ENCODE results near the gene ADPGK. TPM values are rescaled to one million over a fixed set of nuclear protein-coding genes. Genes with fewer than 3 reads are reported as not detected.
A peak's percentile ranks its signal among the peaks of the same experiment; 100 is the strongest.

Gene ADPGK
- total RNA-seq, 1 donor = 74.7 TPM

DNA sequence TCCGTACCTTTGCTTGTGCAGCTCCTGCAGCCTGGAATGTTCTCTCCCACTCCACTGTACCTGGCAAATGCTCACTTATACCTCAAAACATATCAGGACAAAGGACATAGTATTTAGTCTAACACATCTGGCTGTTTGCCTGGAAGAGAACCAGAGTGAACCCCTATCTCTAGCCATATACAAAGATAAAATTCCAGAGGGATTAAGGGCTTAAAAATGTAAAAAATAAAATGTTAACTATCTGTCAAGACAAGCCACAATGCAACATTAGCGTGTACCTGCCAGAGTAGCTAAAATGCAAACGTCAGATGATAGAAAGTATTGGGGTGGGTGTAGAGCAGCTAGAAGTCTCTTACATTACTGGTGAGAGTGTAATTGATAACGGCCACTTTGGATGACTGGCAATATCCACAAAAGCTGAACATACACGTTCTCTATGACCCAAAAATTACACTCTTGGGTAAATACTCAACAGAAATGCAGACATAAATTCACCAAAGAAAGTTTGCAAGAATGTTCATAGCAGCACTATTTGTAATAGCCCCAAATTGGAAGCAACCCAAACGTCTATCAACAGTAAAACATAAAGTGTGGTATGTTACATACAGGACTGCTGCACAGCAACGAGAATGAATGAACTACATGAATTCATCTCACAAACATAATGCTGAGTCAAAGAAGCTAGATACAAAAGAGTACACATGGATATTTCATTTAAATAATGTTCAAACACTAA, 18.2 kb upstream of the ADPGK start:
- TF ChIP-seq, protein P1, sequence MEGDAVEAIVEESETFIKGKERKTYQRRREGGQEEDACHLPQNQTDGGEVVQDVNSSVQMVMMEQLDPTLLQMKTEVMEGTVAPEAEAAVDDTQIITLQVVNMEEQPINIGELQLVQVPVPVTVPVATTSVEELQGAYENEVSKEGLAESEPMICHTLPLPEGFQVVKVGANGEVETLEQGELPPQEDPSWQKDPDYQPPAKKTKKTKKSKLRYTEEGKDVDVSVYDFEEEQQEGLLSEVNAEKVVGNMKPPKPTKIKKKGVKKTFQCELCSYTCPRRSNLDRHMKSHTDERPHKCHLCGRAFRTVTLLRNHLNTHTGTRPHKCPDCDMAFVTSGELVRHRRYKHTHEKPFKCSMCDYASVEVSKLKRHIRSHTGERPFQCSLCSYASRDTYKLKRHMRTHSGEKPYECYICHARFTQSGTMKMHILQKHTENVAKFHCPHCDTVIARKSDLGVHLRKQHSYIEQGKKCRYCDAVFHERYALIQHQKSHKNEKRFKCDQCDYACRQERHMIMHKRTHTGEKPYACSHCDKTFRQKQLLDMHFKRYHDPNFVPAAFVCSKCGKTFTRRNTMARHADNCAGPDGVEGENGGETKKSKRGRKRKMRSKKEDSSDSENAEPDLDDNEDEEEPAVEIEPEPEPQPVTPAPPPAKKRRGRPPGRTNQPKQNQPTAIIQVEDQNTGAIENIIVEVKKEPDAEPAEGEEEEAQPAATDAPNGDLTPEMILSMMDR (IDR thresholded peaks at IDR 0.05; ENCODE audit: insufficient read depth, low read depth, low read length) = no peak
- no peak for DNase-seq (ENCODE audit: low read depth)
- H3K4me3 ChIP-seq (ENCODE audit: low read depth, low read length) = no peak overlapping the region

DNA sequence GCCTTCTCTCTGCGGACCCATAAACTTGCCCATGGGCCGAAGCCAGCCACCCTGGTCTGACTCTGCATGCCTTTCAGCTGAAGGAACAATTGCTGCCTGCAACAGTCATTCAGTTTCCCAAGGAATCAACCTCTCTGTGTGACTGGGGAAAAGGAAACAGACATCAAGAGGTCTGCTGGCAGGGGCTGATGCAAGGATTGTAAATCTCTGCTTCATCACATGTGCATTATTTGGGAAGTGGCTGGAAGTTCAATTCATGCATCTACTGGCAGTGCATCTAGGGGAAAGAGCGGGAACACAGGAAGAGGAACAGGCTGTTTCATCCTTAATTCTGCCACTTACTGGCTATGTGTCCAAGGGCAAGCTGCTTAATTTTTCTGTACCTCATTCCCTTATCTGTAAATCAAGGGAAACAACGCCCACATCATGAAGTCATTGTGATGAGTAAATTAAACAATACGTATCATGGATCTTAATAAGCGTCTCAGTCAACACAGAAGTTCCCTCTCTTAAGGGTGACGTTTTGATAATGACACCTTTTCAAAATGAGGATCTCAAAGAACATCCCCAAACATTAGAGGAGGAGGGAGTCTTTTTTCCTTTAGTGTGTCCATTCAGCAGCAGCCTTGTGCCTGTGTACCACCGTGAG, 17.4 kb upstream of the ADPGK start:
- TF ChIP-seq, protein P1 (IDR thresholded peaks at IDR 0.05; ENCODE audit: insufficient read depth, low read depth, low read length) = no peak
- H3K4me3 ChIP-seq (ENCODE audit: low read depth, low read length) = no peak overlapping the region
- DNase-seq (ENCODE audit: low read depth) = peak; percentile 34

DNA sequence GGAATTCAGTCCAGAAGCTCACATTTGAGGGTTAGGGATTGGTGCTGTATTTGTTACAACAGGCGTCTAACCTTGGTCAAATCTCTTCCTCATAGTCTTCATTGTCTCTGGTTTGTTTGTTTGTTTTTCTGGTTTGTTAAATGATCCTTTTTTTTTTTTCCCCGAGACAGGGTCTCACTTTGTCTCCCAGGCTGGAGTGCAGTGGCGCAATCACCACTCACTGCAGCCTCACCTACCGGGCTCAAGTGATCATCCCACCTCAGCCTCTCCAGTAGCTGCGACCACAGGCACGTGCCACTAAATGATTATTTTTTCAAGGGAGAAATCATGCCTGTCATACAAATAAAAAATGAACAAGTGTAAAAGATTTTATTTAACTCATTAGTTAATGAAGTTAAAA, 14.3 kb upstream of the ADPGK start:
- TF ChIP-seq, protein P1 (IDR thresholded peaks at IDR 0.05; ENCODE audit: insufficient read depth, low read depth, low read length) = no peak
- H3K4me3 ChIP-seq (ENCODE audit: low read depth, low read length) = no peak overlapping the region
- DNase-seq (ENCODE audit: low read depth) = no peak

DNA sequence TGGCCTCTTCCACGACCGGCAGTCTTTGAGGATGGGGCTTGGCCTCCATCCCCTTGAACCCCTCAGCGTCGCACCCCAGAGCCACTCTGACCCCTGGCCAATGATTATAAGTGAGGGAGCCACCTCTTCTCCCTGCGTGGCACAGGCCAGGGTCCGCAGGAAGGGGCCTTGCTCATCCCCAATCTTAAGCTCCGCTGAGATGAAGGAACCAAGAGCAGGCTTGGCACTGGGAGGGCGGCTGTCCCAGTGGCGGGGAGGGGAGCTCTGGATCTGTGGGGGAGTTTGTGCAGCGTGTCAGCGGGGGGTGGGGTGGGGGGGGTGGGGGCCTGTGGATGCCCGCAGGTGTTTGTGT, 13.8 kb upstream of the ADPGK start:
- no peak for DNase-seq (ENCODE audit: low read depth)
- H3K4me3 ChIP-seq (ENCODE audit: low read depth, low read length) = peak overlapping the region; percentile 45
- TF ChIP-seq, protein P1 (IDR thresholded peaks at IDR 0.05; ENCODE audit: insufficient read depth, low read depth, low read length) = no peak

DNA sequence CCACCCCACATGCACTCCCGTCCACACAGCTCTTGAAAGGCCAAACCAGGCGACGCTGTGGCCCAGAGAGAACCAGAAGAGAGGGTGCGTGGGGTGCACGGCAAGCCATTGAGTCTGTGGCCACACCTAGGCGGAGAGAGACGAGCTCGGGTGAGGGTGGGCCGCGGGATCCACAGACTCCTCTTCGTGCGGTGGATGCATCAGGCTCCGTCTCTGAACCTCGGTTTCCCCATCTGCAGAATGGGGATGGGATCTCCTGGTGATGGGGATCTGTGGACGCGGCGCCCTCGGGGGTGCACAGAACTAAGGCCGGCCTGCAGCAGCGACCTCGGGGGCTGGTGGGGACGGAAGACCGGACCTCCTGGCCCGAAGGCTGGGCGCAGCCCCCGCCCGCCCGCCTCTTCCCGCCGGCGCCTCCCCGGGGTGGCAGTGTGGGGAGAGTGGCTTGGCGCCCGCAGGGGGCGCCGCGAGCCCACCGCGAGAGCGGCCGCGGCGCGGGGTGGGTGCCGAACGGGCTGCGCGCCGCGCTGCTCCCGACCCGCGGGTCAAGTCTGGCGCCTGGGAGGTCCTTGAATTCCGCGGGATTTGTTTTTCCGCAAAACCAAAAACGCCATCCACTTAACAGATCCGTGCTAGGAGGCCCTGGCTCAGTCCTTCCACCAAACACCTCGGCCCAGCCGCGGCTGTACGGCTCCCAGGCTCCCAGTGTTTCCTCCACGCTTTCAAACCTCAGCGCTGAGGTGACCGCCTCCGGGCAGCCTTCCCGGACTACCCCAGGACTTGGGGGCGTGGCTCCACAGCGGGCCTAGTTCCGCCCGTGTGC, 13.2 kb upstream of the ADPGK start:
- TF ChIP-seq, protein P1 (IDR thresholded peaks at IDR 0.05; ENCODE audit: insufficient read depth, low read depth, low read length) = peak; percentile 42
- DNase-seq (ENCODE audit: low read depth) = peak; percentile 20
- H3K4me3 ChIP-seq (ENCODE audit: low read depth, low read length) = peak overlapping the region; percentile 45

DNA sequence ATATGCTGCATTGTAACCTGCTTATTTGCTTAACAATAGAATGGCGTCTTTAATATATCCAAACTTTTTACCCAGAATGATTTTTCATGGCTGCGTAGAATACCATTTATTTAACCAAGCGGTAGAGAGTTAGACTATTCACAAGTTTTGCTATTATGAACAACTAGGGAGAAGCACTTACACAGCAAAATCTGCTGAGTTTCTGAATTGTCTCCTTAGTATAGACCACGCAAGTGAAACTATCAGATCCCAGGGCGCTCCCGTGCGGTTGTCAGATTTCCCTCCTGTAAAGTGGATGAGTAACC, 12.6 kb upstream of the ADPGK start:
- peak; percentile 12 for DNase-seq (ENCODE audit: low read depth)
- peak overlapping the region; percentile 45 for H3K4me3 ChIP-seq (ENCODE audit: low read depth, low read length)
- TF ChIP-seq, protein P1 (IDR thresholded peaks at IDR 0.05; ENCODE audit: insufficient read depth, low read depth, low read length) = no peak
